NOMO-1 treated with DMSO at 0.1 percent for 48 hours (cell line): ENCODE measurements around the gene JMJD8.

Experiments used
- DNase-seq: peaks from one replicate; lab custom pipeline; 2025; ENCODE audit not compliant: unreplicated experiment; lab: John Stamatoyannopoulos, UW

Gene JMJD8

GRCh38 chr16:642189-643049 lies 41.7 kb downstream of the JMJD8 start:
- peak; percentile 59 for DNase-seq

- DNase-seq = peak; percentile 62
These were observed 42.6 kb downstream of the JMJD8 start, which contains the start of gene MCRIP2 for GRCh38 chr16:641326-642188. Gene MCRIP2 (plus strand): TSS chr16:641828. CDS start chr16:641992, 164 bp downstream.

DNA sequence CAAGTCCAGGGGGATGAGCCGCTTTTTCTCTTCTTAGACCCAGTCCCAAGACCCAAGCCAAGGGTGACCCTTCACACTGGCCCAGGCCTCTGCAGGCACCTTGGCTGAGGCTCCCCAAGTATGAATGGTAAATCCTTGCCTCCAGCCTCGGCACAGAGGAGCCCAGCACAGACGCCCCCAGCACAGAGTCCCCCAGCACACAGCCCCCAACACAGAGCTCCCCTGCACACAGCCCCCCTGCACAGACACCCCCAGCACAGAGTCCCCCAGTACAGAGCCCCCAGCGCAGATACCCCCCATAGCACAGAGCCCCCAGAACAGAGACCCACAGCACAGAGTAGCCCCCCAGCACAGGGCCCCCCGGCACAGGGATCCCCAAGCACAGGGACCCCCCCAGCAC lies 43.5 kb downstream of the JMJD8 start:
- DNase-seq = no peak

GRCh38 chr16:638836-639235 lies 45.3 kb downstream of the JMJD8 start:
- no peak for DNase-seq

DNA sequence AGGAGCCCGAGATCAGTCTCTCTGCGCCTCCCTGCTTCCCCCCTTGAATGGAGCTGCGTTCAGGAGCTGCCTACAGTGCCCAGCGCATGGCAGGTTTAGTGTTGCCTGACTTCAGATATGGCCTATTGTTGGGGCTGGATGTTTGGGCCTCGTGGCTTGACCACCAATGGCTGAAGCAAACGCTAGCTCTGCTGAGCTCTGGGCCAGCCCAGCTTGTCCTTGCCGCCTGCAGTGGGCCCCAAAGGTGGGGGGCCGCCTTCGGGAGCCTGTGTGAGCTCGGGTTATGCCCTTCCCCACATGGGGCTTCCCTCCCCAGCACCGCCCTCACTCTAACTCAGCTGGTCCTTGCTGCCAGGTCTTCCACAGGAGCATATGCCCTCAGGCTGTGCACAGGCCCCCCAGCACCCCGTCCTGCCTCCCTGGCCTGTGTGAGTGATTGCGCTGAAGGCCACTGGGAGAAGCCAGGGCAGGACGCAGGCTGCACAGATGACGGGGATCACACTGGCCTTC lies 46.0 kb downstream of the JMJD8 start:
- DNase-seq = no peak

DNA sequence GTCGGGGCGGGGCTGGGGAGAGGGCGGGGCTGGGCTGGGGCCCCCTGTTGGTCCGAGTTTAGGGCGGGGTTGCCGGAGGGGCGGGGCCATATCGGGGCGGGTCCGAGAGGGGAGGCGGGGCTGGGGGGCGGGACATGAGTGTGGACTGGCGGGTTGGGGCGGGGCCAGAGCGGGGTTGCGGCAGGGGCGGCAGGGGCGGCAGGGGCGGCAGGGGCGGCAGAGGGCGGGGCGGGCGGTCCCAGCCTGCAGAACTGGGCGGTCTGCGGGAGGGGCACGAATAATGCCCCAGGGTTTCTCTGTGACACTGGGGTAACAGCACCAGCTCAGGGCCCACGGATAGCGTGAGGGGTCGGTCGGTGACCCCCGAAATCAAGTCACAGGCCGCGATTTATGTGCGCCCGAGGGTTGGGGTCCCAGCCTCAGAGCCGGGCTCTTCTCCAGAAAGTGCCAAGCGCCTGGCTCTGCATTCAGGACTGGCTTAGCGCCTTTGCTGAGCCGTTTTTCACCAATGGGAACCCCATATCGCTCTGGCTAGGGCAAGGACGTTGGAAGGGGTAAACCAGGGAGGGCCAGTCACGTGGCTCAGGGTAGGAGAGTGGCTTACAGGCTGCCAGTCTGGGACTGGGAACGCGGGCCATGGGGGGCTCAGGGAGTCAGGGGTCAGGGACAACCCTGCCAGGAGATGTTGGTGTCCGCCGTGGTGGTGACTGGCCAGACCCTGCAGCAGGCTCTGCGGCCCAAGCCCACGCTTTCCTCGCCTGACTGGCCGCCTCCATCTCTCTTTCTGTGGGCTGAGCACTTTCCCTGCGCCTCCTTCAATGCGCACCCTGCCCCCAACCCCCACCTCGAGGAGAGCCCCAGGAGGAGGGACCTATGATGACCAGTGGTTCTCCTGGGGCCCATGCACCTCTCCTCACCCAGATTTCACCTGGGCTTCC lies 46.8 kb downstream of the JMJD8 start:
- no peak for DNase-seq

DNA sequence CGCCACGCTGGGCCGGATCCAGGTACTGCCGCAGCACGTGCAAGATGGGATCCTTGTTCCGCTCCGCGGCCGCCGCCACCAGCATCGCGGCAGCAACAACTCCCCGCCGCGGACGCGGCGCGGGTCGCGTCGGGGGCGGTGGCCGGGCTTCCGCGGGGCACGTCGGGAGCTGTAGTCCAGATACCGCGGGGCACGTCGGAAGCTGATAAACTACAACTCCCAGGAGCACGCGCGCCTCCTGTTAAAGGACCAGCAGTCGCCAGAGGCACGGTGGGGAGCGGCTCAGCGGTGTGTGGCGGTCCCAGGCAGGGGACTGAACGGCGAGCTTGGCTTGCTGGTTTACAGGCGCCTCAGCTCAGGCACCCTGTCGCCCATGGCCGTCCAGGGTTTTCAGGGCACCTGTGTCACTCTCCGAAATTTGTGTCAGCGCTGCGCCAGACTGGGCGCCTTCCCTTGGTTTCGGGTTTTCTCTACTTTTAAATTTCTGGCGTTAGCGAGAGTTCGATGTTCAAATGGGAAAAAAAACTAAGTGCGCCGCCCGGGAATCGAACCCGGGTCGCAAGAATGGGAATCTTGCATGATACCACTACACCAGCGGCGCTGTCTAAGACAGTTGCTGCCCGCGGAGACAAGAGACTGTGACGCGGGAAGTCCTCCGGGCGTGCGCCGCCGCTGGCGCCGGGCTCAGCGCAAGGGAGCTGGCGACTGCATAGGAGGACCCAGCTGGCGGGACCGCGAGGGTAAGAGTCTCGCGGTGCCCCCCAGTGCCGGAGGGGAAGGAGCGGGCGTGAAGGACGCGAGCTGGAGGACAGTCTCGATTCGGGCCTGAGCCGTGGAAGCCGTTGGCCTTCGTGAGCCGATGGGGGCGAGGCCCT lies 47.7 kb downstream of the JMJD8 start, which contains the start of gene METTL26:
METTL26 (minus strand) TSS at position 100 of the 875 bp plus-strand sequence; CDS start at position 85, 15 bp downstream.
- DNase-seq = peak; percentile 93

- DNase-seq = no peak
These were observed 48.4 kb downstream of the JMJD8 start for GRCh38 chr16:635573-636205.

DNA sequence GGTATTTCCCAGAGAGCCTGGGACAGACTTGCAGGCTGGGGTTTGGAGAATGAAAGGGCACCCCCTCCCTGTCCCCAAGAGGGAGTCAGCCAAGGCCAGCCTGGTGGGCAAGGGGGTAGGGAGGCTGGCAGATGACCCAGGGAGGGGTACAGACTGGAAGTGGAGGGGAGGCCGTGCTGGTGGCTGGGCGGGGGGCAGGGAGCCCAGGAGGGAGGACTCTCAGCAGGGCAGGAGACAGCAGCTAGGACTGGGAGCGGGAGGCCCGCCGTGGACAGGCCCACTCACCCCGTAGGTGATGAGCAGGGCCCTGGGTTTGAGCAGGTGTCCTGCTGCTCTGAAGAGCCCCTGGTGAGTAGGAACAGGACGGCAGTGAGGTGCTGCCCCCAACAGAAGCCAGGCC lies 49.1 kb downstream of the JMJD8 start:
- no peak for DNase-seq

- no peak for DNase-seq
These were observed 50.0 kb downstream of the JMJD8 start for GRCh38 chr16:634051-634670.

DNA sequence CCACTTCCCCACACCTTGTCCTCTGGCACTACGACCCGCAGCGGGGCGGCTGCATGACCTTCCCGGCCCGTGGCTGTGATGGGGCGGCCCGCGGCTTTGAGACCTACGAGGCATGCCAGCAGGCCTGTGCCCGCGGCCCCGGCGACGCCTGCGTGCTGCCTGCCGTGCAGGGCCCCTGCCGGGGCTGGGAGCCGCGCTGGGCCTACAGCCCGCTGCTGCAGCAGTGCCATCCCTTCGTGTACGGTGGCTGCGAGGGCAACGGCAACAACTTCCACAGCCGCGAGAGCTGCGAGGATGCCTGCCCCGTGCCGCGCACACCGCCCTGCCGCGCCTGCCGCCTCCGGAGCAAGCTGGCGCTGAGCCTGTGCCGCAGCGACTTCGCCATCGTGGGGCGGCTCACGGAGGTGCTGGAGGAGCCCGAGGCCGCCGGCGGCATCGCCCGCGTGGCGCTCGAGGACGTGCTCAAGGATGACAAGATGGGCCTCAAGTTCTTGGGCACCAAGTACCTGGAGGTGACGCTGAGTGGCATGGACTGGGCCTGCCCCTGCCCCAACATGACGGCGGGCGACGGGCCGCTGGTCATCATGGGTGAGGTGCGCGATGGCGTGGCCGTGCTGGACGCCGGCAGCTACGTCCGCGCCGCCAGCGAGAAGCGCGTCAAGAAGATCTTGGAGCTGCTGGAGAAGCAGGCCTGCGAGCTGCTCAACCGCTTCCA lies 50.6 kb downstream of the JMJD8 start:
- DNase-seq = no peak

DNA sequence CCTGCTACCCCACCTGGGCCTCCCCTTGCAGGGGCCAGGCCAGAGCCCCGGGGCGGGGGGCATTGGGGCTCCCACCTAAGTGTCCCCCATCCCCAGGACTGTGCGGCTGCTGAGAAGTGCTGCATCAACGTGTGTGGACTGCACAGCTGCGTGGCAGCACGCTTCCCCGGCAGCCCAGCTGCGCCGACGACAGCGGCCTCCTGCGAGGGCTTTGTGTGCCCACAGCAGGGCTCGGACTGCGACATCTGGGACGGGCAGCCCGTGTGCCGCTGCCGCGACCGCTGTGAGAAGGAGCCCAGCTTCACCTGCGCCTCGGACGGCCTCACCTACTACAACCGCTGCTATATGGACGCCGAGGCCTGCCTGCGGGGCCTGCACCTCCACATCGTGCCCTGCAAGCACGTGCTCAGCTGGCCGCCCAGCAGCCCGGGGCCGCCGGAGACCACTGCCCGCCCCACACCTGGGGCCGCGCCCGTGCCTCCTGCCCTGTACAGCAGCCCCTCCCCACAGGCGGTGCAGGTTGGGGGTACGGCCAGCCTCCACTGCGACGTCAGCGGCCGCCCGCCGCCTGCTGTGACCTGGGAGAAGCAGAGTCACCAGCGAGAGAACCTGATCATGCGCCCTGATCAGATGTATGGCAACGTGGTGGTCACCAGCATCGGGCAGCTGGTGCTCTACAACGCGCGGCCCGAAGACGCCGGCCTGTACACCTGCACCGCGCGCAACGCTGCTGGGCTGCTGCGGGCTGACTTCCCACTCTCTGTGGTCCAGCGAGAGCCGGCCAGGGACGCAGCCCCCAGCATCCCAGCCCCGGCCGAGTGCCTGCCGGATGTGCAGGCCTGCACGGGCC lies 51.4 kb downstream of the JMJD8 start:
- no peak for DNase-seq

DNA sequence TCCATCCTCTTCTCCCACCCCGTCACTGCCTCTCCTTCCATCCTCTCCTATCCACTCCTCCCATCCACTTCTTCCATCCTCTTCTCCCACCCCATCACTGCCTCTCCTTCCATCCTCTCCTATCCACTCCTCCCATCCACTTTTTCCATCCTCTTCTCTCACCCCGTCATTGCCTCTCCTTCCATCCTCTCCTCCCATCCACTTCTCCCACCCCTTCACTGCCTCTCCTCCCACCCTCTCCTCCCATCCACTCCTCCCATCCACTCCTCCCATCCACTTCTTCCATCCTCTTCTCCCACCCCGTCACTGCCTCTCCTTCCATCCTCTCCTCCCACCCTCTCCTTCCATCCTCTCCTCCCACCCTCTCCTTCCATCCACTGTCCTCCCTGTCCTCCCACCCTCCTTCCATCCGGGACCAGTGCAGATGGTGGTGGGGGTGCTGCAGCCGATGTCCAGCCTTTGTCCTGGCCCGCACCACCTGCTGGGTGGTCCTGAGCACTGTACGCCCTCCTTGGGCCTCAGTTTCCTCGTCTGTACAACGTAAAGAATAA lies 52.3 kb downstream of the JMJD8 start:
- no peak for DNase-seq
